HG03558 (cell line): ENCODE data around the gene CPNE5.
"Not testable (repeated sequence)": the region's sequence is repeated elsewhere in the genome, so short reads cannot be mapped to it uniquely, and the experiment has no call there.

Experiments
- ATAC-seq: cut with Tn5 transposase; IDR thresholded peaks from one replicate; pipeline ENCODE4 v1.9.1; 2021; ENCODE audit warnings: moderate number of reproducible peaks; ENCODE audit not compliant: unreplicated experiment; ENCODE audit errors: extremely low read depth

CPNE5 gene

DNA sequence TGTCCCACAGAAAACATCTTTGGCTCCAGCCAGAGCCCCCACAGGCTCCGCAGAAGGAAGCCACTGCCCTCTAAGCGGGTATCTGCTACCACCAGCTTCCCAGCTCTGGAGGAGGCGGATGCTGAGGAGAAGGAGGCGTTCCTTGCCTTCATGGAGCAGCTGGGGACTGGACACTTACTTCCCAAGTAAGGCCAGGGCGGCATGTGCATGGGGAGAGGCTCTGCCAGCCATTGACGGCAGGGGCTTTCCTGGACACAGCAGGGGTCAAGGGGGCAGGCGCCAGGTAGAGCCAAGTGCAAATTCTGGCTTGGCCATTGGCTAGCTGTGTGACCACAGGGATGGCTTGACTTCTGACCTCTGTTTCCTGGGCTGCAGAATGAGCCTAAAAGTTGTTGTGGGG lies 123.8 kb downstream of the CPNE5 start:
- no peak for ATAC-seq

DNA sequence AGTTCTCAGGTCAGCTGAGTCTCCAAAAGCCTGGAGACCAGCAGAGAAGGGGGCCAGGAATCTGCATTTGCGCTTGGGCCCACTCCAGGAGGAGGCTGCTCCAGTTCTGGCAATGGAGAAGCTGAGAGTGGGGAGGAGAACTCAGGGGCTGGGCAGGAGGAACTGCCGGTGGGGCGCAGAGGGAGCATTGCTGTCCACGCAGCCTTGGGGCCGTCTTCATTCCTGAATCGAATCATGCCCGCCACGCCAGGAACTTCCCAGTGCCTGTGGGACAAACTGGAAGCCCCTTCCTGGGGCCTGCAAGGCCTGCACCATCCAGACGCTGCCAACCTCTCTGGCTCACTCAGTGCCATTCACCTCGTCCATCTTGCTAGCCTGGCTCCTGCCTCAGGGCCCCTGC lies 124.7 kb downstream of the CPNE5 start:
- no peak for ATAC-seq

DNA sequence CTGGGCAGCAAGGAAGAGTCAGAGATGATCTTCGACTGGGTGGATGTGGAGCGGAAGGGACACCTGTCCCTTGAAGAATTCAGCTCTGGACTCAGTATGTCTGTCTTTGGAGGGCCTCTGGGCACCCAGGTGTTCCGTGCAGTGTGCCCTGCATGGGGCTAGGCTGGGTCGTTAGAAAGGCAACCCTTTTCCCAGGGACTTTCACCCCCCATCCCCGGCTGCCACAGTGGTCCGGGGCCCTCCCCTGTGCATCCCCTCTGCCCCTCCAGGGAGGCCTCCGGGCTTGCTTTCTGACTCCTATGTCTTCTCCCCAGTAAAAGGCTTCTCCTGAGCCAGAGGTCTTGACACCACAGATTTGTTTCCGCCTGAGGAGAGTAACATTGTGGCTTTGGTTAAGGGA lies 125.4 kb downstream of the CPNE5 start:
- no peak for ATAC-seq

DNA sequence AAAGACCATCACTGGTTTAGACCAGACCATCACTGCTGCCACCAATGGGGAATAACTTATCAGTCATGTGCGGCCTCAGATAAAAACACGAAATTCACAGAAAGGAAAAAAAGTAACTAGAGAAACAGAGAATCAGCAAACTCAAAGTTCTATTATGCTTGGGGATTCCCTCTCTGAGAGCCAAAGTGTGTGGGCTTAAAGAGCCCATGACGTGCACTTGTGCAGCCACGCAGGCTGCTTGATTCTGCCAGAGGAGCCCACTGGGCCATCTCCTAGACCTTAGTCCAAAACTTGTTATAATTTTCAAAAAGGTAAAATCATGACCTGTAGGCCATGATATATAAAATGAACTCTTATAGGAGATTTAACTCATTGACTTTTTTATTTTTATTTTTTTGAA lies 126.4 kb downstream of the CPNE5 start:
- ATAC-seq = no peak

DNA sequence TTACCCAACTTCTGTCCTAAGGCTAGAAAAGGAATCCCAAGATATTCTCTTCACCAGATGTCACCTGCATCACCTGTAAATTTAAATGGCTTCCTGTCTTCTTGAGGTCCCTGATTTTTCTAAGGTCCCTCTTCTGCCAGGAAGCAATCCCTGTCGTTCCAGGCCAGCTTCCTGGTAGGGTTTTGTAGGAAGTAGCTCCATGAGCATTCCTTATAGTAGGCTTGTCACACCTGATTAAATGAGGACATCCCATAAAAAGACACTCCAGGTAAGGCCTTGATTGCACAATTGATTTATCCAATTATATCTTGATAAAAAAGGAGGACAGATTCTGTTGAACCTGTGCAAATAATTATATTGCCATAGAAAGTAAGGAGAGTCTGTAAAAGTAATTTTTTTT lies 132.9 kb downstream of the CPNE5 start:
- ATAC-seq = no peak

DNA sequence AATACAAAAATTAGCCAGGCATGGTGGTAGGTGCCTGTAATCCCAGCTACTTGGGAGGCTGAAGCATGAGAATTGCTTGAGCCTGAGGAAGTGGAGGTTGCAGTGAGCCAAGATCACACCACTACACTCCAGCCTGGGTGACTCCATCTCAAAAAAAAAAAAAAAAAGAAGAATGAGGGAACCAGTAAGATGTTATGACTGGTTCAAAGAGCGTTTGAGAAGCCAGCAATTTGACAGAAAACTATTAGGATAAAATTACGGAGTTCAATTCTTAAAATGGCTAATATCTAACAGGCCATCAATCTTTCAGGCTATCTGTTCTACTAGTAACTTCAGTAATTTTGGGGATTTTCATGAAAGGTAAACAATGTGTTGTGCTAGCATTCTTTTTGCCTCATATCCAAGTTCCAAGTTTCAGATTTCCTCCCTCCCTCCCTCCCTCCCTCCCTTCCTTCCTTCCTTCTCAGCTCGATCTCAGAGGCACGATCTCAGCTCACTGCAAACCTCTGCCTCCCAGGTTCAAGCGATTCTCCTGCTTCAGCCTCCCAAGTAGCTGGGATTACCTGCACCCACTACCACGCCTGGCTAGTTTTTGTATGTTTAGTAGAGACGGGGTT lies 134.2 kb downstream of the CPNE5 start:
- not testable (repeated sequence) for ATAC-seq

DNA sequence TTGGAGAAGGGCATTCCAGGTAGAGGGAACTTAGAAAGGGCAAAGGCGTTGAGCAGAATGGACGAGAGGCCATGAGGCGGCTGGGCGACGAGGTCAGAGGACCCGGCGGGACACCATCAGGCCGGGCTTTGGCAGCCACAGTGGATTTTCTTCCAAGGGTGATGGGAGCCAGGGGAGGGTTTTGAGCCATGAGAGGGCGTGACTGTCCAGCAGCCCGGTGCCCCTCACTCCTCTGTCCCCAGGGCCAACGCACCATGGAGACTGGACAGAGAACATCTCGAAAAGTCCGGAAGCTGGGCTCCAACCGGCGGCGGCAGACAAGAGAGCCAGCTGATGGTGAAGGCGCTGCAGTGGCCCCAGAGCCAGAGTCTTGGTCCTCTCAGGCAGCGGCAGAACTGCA lies 135.3 kb downstream of the CPNE5 start:
- ATAC-seq = no peak

DNA sequence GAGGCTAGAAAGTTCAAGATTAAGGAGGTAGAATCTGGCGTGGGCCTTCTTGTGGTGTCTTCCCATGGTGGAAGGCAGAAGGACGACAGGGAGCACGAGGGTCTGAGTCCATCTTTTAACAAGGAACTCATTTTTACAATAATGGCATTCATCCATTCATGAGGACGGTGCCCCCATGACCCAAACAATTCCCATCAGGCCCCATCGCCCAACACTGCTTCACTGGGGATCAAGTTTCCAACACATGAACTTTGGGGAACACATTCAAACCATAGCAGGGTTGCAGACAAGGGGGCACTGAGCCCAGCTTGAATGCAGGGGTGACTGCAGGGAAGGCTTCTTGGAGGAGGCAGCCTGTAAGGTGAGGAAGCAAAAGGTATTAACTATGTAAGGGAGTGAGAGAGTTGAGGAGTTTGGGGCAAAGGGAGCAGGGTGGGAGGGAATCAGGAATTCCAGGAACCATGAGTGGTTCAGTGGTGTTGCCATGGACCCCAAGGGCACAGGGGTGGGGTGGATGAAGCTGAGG lies 136.1 kb downstream of the CPNE5 start:
- ATAC-seq = no peak

DNA sequence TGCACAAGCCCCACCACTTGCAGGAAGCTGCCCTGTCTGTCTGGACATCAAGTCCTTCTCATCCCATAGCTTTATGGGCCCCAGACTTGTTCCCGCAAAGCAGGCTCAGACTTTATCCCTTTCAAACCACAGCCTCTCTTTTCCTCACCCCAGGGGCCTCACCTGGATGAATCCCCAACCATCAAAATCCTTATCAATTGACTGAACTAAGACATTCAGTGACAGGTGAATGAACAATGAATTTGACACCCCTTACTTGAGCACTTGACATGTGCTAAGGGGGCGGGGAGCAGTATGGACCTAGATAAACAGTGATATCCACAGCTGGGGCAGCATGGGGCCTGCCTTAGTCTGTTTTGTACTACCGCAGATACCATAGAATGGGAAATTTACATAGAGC lies 136.6 kb downstream of the CPNE5 start:
- no peak for ATAC-seq

DNA sequence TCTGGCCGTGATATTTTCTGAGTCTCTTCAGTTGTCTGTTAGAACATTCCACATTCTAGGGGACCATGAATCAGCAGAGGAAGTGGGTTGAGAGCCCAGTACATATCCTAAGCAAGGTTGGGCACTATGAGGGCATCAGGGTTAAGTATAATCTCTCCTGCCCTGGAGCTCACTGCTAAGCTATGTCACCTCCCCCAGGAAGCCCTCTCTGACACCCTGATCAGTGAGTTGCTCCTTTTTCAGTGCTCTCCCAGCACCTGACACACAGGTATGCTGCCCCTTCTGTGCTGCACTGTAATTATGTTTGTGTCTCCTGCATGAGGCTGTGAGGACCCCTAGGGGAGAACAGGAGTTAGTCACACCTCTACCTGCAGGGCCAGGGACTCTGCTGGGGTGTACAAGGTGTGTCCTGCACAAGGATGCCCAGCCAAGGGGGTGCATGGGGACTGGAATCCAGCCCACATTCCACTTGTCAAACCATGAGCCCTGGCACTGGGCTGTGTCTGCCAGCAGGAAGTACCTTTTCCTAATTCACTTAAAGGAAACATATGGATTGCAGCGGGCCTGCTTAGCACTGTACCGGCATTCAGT lies 137.7 kb downstream of the CPNE5 start:
- ATAC-seq = no peak

DNA sequence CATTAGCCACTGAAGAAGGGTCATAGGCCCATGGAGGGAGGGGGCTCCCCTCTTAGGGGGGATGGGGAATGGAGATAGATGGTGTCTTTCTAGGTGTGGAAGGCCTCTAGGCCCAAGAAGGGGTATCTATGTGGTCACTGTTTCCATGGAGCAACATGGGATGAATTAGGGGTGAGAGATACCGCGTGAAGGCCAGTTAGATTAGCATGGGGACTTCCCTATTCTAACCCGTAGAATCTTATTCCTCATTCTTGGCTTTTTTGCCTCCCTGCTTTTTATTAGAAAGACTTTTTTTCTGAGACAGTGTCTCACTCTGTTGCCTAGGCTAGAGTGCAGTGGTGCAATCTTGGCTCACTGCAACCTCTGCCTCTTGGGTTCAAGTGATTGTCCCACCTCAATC lies 138.4 kb downstream of the CPNE5 start:
- no peak for ATAC-seq

DNA sequence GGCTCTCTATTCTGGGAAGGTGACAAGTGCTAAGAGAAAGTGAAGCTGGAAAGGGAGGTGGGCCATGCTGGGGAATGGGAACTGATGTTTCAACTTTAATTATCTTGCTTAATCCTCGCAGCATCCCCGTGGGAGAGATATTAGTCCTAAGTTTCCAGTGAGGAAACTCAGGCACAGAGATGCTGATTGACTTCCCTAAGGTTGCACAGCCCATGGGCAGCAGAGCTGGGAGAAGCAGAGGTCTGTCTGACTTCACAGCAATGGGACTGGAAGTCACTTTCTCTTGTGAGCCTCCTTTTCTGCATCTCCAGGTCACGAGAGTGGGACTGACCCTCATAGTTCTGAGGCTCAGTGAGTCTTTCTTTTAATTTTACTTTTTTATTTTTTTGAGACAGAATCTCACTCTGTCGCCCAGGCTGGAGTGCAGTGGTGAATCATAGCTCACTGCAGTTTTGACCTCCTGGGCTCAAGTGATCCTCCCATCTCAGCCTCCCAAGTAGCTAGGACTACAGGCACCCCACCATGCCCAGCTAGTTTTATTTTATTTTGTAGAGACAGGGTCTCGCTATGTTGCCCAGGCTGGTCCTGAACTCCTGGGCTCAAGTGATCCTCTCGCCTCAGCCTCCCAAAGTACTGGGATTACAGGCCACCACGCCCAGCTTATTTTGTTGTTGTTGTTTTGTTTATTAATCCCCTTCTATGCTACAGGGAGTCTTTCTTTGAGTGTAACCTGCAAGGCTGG lies 139.0 kb downstream of the CPNE5 start:
- no peak for ATAC-seq

DNA sequence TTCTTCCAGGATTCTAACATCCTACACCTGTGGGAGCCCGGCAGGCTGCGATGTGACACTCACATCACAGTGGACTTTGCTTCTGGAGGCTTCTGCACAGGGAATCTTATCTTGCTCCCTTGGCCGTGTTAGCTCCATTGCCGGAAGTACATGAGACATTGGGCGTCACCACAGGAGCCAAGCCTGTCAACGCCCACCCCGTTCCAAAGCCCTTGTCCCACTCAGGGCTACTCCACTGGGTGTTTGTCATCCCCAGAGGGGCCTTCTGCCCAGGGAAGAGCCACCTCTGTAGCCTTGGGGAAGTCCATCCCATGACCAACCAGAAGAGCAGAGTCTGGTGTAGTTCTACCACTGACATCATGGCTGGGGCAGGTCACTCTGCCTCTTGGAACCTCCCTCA lies 139.9 kb downstream of the CPNE5 start:
- ATAC-seq = no peak

DNA sequence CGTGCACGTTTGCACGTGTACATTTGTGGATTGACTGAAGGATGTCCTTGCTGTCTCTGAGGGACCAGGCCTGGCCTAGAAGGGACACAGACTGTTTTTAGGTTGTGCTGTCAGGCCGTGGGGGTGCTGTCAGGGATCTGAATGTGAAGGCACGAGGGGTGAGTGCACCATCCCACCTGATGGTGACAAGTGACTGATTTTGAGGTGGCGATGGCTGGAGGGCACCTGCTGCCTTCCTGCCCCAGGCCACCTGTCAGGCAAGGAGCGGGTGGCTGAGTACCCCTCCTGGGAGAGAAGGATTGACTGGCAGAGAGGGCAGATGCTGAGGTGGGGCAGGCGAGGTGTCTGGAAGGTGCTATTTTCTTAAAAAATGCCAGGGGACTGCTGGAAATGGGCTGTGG lies 140.4 kb downstream of the CPNE5 start:
- no peak for ATAC-seq

DNA sequence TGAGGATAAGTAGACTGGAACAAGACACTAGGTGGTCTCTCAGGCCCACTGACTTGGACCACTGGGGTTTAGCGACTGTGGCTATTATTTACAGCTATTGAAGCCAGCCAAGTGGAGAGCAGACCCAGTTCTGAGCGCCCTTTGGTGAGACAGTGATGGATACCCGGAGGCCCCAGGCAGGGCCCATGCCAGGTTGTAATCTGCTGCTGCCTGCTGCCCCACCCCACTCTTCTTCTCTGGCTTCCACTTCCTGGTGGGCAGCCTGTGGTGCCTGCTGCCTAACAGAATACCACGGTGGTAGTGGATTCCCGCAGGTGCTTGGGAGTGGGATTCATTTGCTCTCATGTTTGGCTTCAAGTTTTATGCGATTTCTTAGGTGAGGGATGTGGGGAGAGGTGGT lies 141.0 kb downstream of the CPNE5 start:
- ATAC-seq = no peak

DNA sequence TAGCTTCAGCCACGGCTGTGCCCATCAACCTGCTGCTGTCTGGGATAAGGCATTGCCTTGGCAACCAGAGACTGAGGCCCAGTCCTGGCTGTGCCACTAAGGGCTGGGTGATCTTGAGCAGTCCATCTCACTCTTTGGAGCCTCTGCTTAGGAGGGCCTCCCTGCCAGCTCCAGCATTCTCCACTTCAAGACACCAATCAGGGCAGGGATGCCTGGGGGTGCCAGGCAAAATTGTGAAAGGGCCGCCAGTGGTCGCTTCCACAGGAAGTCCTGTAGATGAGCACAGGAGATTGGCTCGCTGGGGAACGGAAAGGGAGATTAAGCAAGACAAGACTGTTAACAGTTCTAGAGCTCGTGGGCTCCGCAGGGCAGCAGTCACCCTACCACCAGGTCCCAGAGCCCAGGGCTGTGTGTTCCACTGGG lies 141.8 kb downstream of the CPNE5 start, which contains the start of gene RAB44:
Gene RAB44 (plus strand): TSS at position 346 of the 423 bp plus-strand sequence. CDS start 6,410 bp downstream, outside the sequence.
- no peak for ATAC-seq

DNA sequence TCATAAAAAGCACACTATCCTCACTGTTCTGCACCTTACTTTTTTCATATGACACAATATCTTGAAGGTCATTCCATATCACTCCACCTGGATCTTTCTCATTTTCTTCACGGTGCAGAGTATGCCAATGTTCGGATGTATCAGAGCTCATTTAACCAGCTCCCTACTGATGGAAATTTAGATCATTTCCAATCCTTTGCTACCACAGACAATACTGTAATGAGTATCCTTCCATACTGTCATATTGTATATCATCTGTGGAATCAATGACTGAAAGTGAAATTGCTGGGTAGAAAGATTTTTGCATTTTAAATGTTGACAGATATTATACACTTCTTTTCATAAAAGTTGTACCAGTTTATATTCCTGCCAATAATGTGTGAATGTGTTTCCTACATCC lies 143.8 kb downstream of the CPNE5 start:
- no peak for ATAC-seq

DNA sequence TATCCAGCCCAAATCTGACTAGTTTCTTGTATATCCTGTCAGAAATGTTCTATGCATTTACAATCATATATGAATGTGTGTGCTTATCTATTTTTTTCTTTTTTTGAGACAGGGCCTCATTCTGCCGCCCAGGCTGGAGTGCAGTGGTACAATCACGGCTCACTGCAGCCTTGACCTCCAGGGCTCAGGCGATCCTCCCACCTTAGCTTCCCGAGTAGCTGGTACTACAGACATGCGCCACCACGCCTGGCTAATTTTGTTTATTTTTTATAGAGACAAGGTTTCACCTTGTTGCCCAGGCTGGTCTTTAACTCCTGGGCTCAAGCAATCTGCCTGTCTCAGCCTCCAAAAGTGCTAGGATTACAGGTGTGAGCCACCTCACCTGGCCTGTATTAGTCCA lies 144.6 kb downstream of the CPNE5 start:
- no peak for ATAC-seq

DNA sequence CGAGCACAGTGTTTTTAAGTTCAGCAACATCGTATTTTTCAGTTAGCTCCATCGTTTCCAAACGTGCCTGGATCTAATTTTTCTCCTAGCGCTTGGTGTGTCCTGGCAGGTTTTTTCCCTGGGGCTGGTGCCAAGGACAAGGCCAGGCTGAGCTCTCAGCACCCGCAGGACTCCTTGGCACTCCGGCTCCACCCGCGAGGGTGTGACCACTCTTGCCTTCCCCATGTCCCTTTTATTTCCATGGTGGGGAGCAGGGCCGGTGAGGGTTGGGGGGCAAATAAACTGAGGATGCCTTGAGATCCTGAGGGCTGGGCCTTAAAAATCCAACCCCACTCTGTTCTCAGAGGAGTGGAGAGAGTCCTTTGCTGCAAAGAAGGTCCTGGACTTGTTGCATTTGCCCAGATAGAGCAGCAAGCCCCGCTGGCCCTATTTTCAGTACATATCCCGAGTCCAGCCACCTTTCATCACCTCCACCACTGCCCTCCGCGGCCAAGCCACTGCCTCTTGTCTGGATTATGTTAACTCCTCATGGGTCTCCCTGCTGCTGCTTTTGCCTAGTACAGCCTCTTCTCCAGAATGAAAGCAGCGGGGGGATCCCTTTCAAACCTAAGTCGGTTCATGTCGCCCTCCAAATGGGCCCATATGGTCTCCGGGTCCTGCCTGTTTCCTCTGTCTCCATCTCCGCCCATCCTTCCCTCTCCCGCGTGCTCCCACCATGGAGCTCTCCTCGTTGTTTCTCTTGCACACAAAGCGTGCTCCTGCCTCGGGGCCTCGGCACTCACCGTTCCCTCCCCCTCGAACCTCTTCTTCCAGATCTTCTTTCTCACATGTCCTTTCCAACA lies 146.2 kb downstream of the CPNE5 start:
- no peak for ATAC-seq

DNA sequence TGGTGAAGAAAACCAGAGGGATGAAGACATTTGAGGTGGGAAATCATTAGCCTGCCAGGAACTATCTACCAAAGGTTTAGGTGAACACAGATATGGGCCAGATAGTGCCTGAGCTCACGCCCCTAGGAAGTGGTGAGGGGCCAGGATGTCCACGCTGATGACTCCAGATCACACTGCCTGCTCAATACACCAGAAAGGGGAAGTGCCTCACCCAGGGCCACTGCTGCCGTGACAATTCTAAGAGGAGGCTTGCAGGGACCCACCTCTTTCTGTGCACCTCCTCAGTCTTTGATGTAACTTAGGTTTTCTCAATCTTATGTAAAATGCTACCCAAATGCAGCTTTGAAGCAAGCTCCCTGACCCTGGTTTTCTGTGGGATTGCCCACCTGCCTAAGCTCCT lies 147.0 kb downstream of the CPNE5 start:
- no peak for ATAC-seq

DNA sequence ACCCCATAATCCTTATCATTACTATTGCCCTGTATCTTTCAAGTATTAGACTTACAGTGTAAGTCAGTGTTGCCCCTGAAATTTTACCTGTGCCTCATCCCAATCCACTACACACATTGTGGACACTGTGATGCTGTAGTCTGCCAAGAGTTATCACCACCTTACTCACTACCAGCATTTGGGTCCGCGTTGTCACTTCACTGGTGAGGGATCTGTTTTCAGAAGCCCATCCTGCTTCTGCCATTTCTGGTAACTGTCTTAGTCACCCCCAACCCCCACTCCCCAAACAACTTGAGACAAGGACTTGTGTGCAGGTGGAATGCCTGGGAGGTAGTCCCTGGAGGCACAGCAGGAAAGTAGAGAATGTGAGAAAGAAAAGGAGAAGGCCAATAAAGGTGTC lies 147.6 kb downstream of the CPNE5 start:
- no peak for ATAC-seq
